Esophagus muscularis mucosa (tissue), 3 donors: Measurements from ENCODE around the gene KCNAB1.

ENCODE experiments used
- CTCF ChIP-seq, 3 experiments: fragments of 200-600 bp in 2 of 3; fragments of 450-650 bp in 1 of 3; sonication (generic) in 2 of 3; IDR thresholded peaks; one replicate each; pipeline ENCODE4 v1.5.1; 2017 to 2019; ENCODE audit warnings: antibody characterized with exemption in 3 of 3, mild to moderate bottlenecking in 2 of 3, moderate library complexity in 1 of 3
- POLR2A ChIP-seq: fragments of 450-650 bp; IDR thresholded peaks from one replicate; pipeline ENCODE4 v1.6.1; 2017; ENCODE audit warnings: antibody characterized with exemption, moderate library complexity, mild to moderate bottlenecking, low read depth
- POLR2AphosphoS5 ChIP-seq, 2 donors: sonication (generic); formaldehyde crosslinking; IDR thresholded peaks; one replicate each; pipeline ENCODE4 v1.6.1; 2017; ENCODE audit warnings: antibody characterized with exemption in 2 of 2

GRCh38 chr3:156449710-156450574, 329.6 kb downstream of the KCNAB1 start:
- TF ChIP-seq CTCF (IDR thresholded peaks at IDR 0.05) (peak in 2 of 3 experiments; percentile 36 to 52), POLR2AphosphoS5 (IDR thresholded peaks at IDR 0.05) (no peak), POLR2A (no peak)
